Smooth muscle cell (in vitro differentiated cells): Measurements from ENCODE around the gene ZC3H8. TPM values are rescaled to one million over a fixed set of nuclear protein-coding genes. Genes with fewer than 3 reads are reported as not detected.

ENCODE experiments used
- DNase-seq: peaks from one replicate; lab custom pipeline; 2025; ENCODE audit not compliant: unreplicated experiment; lab: John Stamatoyannopoulos, UW
- H2AFZ ChIP-seq: fragments of 200-600 bp; sonication (generic); 2 replicates; pipeline ENCODE4 v1.6.0; 2016; ENCODE audit warnings: antibody characterized with exemption, low read depth, mild to moderate bottlenecking
- H3F3A ChIP-seq: fragments of 200-600 bp; sonication (generic); 2 replicates; pipeline ENCODE4 v1.6.0; 2017; ENCODE audit warnings: antibody characterized with exemption, low read depth
- H3K27ac ChIP-seq: fragments of 200-600 bp; sonication (generic); 2 replicates; pipeline ENCODE4 v1.5.1; 2016; ENCODE audit warnings: low read depth, mild to moderate bottlenecking
- H3K27me3 ChIP-seq: fragments of 200-600 bp; sonication (generic); 2 replicates; pipeline ENCODE4 v1.6.1; 2016; ENCODE audit warnings: low read depth, mild to moderate bottlenecking
- H3K36me3 ChIP-seq: fragments of 200-600 bp; sonication (generic); 2 replicates; pipeline ENCODE4 v1.5.1; 2016; ENCODE audit warnings: low read depth
- H3K4me1 ChIP-seq: fragments of 200-600 bp; sonication (generic); 2 replicates; pipeline ENCODE4 v1.5.1; 2016; ENCODE audit warnings: low read depth
- H3K4me2 ChIP-seq: fragments of 200-600 bp; sonication (generic); 2 replicates; pipeline ENCODE4 v1.6.0; 2016; ENCODE audit warnings: mild to moderate bottlenecking
- H3K4me3 ChIP-seq: fragments of 200-600 bp; sonication (generic); 2 replicates; pipeline ENCODE4 v1.5.1; 2016; ENCODE audit warnings: mild to moderate bottlenecking
- H3K79me2 ChIP-seq: fragments of 200-600 bp; sonication (generic); 2 replicates; pipeline ENCODE4 v1.6.0; 2016; ENCODE audit warnings: low read depth, mild to moderate bottlenecking
- H3K9ac ChIP-seq: fragments of 200-600 bp; sonication (generic); 2 replicates; pipeline ENCODE4 v1.6.0; 2016; ENCODE audit warnings: low read depth
- H3K9me3 ChIP-seq: fragments of 200-600 bp; sonication (generic); replicated peaks from 2 replicates; pipeline ENCODE4 v1.5.1; 2016; ENCODE audit warnings: low read depth
- H4K20me1 ChIP-seq: fragments of 200-600 bp; sonication (generic); 2 replicates; pipeline ENCODE4 v1.6.0; 2016; ENCODE audit warnings: low read depth
- CTCF ChIP-seq: fragments of 200-600 bp; sonication (generic); IDR thresholded peaks from 2 replicates; pipeline ENCODE4 v1.5.1; 2017; ENCODE audit warnings: borderline replicate concordance, mild to moderate bottlenecking, antibody characterized with exemption; ENCODE audit not compliant: insufficient read depth, poor library complexity, severe bottlenecking
- WGBS: methylation state at CpG from one replicate; pipeline ENCODE4 v1.1.7; 2016; ENCODE audit warnings: low lambda C conversion rate; 5-methylcytosine and 5-hydroxymethylcytosine counted together
- polyA plus RNA-seq: library from polyadenylated mRNA; unstranded; fragments of >200 nt; fragmentation: Nextera tagmentation; extraction: Ambion mirVana; gene quantifications from 2 replicates; pipeline ENCODE4 v1.2.1, GENCODE V29; 2016
- total RNA-seq: library from RNA; depleted of rRNA; stranded (reverse); fragments of >200 nt; gene quantifications from 2 replicates; pipeline ENCODE4 v1.2.3, GENCODE V29; 2014

Gene ZC3H8
- total and polyA plus RNA-seq, 2 experiments from 2014 or later: 3.2 to 9.1 TPM

GRCh38 chr2:112185131-112185530 lies 69.7 kb downstream of the ZC3H8 start:
- no peaks in the 10 kb centered on the region for H4K20me1 ChIP-seq
- H3K27ac ChIP-seq: no peak overlapping the region
- H3K27me3 ChIP-seq: peaks cover 25% of the 10 kb centered on the region
- H3K4me1 ChIP-seq: no peaks in the 10 kb centered on the region
- no peak overlapping the region for H3K9ac ChIP-seq
- no peaks in the 10 kb centered on the region for H3K9me3 ChIP-seq
- no peaks in the 10 kb centered on the region for H3K36me3 ChIP-seq
- H2AFZ ChIP-seq: no peak overlapping the region
- no peak for TF ChIP-seq CTCF
- H3K4me3 ChIP-seq: no peak overlapping the region
- WGBS: 82% methylated on average over 9 of the region's 9 CpGs
- no peaks in the 10 kb centered on the region for H3K79me2 ChIP-seq
- no peak overlapping the region for H3K4me2 ChIP-seq
- DNase-seq: no peak
- H3F3A ChIP-seq: no peaks in the 10 kb centered on the region

GRCh38 chr2:112184121-112184520 lies 70.7 kb downstream of the ZC3H8 start:
- H3K27ac ChIP-seq: no peak overlapping the region
- H3K4me1 ChIP-seq: no peaks in the 10 kb centered on the region
- no peaks in the 10 kb centered on the region for H3K79me2 ChIP-seq
- H3K4me2 ChIP-seq: no peak overlapping the region
- no peaks in the 10 kb centered on the region for H3K9me3 ChIP-seq
- no peaks in the 10 kb centered on the region for H4K20me1 ChIP-seq
- H3K36me3 ChIP-seq: no peaks in the 10 kb centered on the region
- H3K4me3 ChIP-seq: no peak overlapping the region
- no peak for TF ChIP-seq CTCF
- 91% methylated on average over 8 of the region's 8 CpGs for WGBS
- no peak overlapping the region for H2AFZ ChIP-seq
- no peak overlapping the region for H3K9ac ChIP-seq
- no peak for DNase-seq
- H3F3A ChIP-seq: no peaks in the 10 kb centered on the region
- peaks cover 25% of the 10 kb centered on the region for H3K27me3 ChIP-seq

GRCh38 chr2:112183327-112184025 lies 71.4 kb downstream of the ZC3H8 start:
- Histone ChIP-seq H3F3A (no peaks in the 10 kb centered on the region), H3K9me3 (no peaks in the 10 kb centered on the region), H3K4me3 (no peak overlapping the region), H2AFZ (no peak overlapping the region), H4K20me1 (no peaks in the 10 kb centered on the region), H3K36me3 (no peaks in the 10 kb centered on the region), H3K79me2 (no peaks in the 10 kb centered on the region), H3K9ac (no peak overlapping the region), H3K4me1 (no peaks in the 10 kb centered on the region), H3K27me3 (peaks cover 25% of the 10 kb centered on the region), H3K27ac (no peak overlapping the region), H3K4me2 (no peak overlapping the region)
- no peak for DNase-seq
- TF ChIP-seq CTCF: no peak
- WGBS: 90% methylated on average over 8 of the region's 8 CpGs

- H3F3A ChIP-seq: no peaks in the 10 kb centered on the region
- H3K27ac ChIP-seq: no peak overlapping the region
- H3K27me3 ChIP-seq: peaks cover 25% of the 10 kb centered on the region
- no peaks in the 10 kb centered on the region for H3K9me3 ChIP-seq
- H3K79me2 ChIP-seq: no peaks in the 10 kb centered on the region
- WGBS: 92% methylated on average over 17 of the region's 17 CpGs
- TF ChIP-seq CTCF: no peak
- H3K4me2 ChIP-seq: no peak overlapping the region
- DNase-seq: no peak
- no peaks in the 10 kb centered on the region for H3K36me3 ChIP-seq
- H3K9ac ChIP-seq: no peak overlapping the region
- H3K4me1 ChIP-seq: no peaks in the 10 kb centered on the region
- no peak overlapping the region for H2AFZ ChIP-seq
- no peak overlapping the region for H3K4me3 ChIP-seq
- no peaks in the 10 kb centered on the region for H4K20me1 ChIP-seq
These were observed 72.2 kb downstream of the ZC3H8 start for GRCh38 chr2:112182581-112183034.
